ENCODE data around the gene DLK1.

Gene DLK1

DNA sequence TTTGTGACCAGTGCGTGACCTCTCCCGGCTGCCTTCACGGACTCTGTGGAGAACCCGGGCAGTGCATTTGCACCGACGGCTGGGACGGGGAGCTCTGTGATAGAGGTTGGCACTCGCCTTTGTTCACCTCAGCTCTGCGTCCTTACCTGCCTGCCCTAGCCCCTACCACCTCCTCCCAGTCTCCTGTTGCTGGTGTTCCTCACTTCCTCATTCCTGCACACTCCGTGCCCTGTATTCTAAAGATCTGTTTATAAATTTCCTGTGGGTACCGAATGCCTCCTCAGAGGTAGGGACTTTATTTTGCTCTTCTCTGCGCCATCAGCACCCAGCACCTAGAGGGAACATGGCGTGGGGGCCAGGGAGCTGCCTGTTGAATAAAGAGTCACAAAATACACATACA lies 2.3 kb downstream of the DLK1 start:
- Histone ChIP-seq H3K9me3 (ENCODE audit: control insufficient read depth, insufficient read depth, low read length) (no peaks in the 10 kb centered on the region), H3K9ac (ENCODE audit: low read depth, low read length) (no peak overlapping the region), H3K36me3 (ENCODE audit: insufficient read depth, low read length) (no peaks in the 10 kb centered on the region), H3K4me1 (ENCODE audit: insufficient read depth, low read length) (no peaks in the 10 kb centered on the region; the same call in 1 of the 2 replicates)

DNA sequence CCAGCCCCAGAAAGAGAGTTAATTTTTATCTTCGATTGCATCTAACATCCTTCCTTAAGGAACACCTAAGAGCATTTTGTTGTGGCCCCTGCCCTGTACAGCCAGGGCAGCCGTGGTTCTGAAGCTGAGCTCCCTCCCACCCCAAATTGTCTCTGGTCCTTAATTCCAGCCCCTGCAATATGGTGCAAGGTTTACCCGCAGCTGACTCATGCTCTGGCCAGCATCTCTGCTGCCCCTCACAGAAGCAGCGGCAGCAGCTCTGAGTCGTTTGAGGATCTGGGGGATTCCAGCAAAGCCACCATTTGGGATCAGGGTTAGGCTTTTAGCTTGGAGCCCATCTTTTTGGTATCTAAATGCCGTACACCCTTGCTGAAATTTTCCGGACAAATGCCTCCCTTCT lies 3.3 kb downstream of the DLK1 start:
- H3K9me3 ChIP-seq (ENCODE audit: control insufficient read depth, insufficient read depth, low read length): no peaks in the 10 kb centered on the region
- H3K4me1 ChIP-seq (ENCODE audit: insufficient read depth, low read length): no peaks in the 10 kb centered on the region; the same call in 1 of the 2 replicates
- no peaks in the 10 kb centered on the region for H3K36me3 ChIP-seq (ENCODE audit: insufficient read depth, low read length)
- no peak overlapping the region for H3K9ac ChIP-seq (ENCODE audit: low read depth, low read length)

- H3K9ac ChIP-seq (ENCODE audit: low read depth, low read length): no peak overlapping the region
- H3K4me1 ChIP-seq (ENCODE audit: insufficient read depth, low read length): no peaks in the 10 kb centered on the region; the same call in 1 of the 2 replicates
- H3K36me3 ChIP-seq (ENCODE audit: insufficient read depth, low read length): no peaks in the 10 kb centered on the region
- H3K9me3 ChIP-seq (ENCODE audit: control insufficient read depth, insufficient read depth, low read length): no peaks in the 10 kb centered on the region
Measured at GRCh38 chr14:100730581-100730980, 3.9 kb downstream of the DLK1 start.

DNA sequence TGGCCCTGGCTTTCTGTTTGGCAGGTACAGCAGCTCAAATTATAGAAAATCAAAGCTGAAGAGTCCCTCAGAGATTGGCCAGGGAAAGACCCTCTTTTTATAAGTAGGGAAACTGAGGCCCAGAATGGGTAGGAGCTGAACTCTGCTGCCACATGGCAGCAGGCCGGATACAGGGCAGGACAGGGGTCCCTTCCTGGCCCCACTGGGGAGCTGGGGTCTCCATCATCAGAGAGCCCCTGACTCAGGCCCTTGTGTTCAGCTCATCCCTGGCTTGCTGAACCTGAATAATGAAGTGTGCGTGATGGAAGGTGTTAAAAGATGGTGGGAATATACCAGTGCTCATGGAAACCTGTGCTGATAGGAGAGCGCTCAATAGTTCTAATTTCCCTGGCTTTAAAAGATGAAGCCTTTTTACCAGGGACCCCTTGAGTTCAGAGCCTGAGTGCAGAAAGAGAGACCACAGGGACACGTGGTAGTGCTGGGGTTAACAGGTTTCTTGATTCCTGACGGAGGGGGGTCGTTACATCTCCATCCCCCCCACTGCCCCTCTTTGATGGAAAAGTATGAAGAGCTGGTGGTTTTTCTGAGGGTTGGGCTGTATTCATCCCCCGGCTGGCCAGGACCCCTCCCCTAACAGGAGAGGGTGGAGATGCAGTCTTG lies 4.4 kb downstream of the DLK1 start:
- H3K9me3 ChIP-seq (ENCODE audit: control insufficient read depth, insufficient read depth, low read length): no peaks in the 10 kb centered on the region
- H3K4me1 ChIP-seq (ENCODE audit: insufficient read depth, low read length): no peaks in the 10 kb centered on the region; the same call in 1 of the 2 replicates
- H3K36me3 ChIP-seq (ENCODE audit: insufficient read depth, low read length): no peaks in the 10 kb centered on the region
- no peak overlapping the region for H3K9ac ChIP-seq (ENCODE audit: low read depth, low read length)

DNA sequence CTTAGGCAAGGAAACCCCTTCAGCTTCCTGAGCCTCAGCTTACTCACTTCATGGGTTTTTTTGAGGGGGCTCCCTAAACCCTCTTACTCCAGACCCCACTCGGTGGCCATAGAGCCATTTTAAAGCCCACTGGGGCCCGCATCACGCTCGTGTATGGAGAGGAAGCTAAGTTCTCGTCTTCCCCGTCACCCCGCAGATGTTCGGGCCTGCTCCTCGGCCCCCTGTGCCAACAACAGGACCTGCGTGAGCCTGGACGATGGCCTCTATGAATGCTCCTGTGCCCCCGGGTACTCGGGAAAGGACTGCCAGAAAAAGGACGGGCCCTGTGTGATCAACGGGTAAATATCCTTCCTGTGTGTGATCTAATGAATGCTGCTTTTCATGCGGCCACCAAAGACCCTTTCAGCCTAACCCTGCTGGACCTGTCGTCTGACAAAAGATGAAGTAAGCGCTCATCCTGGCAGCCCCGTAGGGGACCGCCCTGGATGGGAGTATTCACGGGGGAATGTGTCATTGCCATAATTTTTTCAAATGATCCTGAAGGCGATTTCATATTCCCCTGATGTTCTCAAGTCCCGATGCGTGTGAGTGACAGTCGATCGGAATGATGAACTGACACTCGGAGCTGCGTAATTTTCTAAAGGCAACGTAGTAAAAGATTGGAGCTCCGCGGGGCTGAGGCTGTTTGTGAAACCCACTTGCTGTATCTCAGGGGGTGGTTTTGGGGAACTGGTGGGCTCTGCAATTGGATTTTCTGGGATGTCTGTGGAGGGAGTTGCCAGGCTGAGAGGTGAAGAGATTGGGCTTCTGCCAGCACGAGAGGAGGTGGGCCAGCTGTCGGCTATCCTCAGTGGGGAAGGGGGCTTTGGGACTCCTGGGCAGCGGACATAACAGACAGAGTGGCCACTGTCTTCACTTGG lies 5.4 kb downstream of the DLK1 start:
- H3K9ac ChIP-seq (ENCODE audit: low read depth, low read length): no peak overlapping the region
- no peaks in the 10 kb centered on the region for H3K36me3 ChIP-seq (ENCODE audit: insufficient read depth, low read length)
- H3K4me1 ChIP-seq (ENCODE audit: insufficient read depth, low read length): no peaks in the 10 kb centered on the region; the same call in 1 of the 2 replicates
- no peaks in the 10 kb centered on the region for H3K9me3 ChIP-seq (ENCODE audit: control insufficient read depth, insufficient read depth, low read length)

DNA sequence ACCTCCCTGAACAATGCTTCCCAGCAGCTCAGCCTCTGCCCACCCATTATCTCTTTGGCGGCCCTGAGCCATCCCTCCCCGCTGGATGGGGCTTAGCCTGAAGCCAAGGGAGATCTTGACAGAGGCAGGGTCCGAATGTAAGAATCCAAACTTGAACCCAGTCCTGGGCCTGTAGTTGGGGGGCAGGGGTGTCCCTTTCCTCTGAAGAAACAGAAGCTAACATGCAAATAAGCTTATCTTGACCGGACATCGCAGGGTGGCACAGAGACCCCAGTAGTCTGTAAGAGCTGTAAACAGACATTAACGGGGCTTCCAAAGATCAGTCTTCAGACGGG lies 6.0 kb downstream of the DLK1 start:
- Histone ChIP-seq H3K4me1 (ENCODE audit: insufficient read depth, low read length) (no peaks in the 10 kb centered on the region; the same call in 1 of the 2 replicates), H3K9ac (ENCODE audit: low read depth, low read length) (no peak overlapping the region), H3K36me3 (ENCODE audit: insufficient read depth, low read length) (no peaks in the 10 kb centered on the region), H3K9me3 (ENCODE audit: control insufficient read depth, insufficient read depth, low read length) (no peaks in the 10 kb centered on the region)

DNA sequence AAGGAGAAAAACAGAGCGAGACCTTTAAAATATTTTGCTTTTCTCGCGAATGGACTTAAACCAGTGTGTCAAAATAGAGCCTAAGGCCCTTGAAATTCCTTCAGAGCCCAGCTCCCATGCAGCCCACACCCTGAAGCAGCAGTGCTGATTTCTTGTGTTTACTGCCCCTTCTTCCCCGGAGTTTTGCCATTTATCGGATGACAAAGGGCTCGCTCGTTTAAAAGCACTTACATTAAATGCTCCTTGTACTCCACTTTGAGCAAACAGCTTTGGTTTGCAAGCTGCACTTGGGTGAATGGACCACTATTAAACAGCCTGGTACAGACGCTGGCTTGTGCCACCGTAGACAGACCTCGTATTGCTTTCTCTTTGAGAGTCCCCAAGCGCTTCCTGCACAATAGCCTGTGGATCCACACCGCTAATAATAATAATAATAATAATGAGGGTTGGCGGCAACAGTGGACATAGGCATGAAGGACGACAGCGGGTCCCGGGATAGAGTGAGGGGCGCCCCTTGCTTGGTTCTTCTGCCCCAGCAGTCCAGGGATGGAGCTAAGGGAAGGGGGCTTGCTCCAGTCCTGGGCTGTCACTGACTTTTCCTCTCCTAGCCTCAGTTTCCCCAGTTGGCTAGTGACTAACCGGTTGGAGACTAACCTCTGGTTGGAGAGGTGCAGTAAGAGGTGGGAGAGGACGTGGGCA lies 6.6 kb downstream of the DLK1 start:
- no peaks in the 10 kb centered on the region; the same call in 1 of the 2 replicates for H3K4me1 ChIP-seq (ENCODE audit: insufficient read depth, low read length)
- no peaks in the 10 kb centered on the region for H3K36me3 ChIP-seq (ENCODE audit: insufficient read depth, low read length)
- no peak overlapping the region for H3K9ac ChIP-seq (ENCODE audit: low read depth, low read length)
- H3K9me3 ChIP-seq (ENCODE audit: control insufficient read depth, insufficient read depth, low read length): no peaks in the 10 kb centered on the region

- H3K36me3 ChIP-seq (ENCODE audit: insufficient read depth, low read length): no peaks in the 10 kb centered on the region
- no peaks in the 10 kb centered on the region; the same call in 1 of the 2 replicates for H3K4me1 ChIP-seq (ENCODE audit: insufficient read depth, low read length)
- no peaks in the 10 kb centered on the region for H3K9me3 ChIP-seq (ENCODE audit: control insufficient read depth, insufficient read depth, low read length)
- no peak overlapping the region for H3K9ac ChIP-seq (ENCODE audit: low read depth, low read length)
Measured at GRCh38 chr14:100734031-100734990, 7.6 kb downstream of the DLK1 start.

GRCh38 chr14:100735271-100735670 lies 8.6 kb downstream of the DLK1 start:
- Histone ChIP-seq H3K4me1 (ENCODE audit: insufficient read depth, low read length) (no peaks in the 10 kb centered on the region; the same call in 1 of the 2 replicates), H3K36me3 (ENCODE audit: insufficient read depth, low read length) (no peaks in the 10 kb centered on the region), H3K9ac (ENCODE audit: low read depth, low read length) (no peak overlapping the region)

DNA sequence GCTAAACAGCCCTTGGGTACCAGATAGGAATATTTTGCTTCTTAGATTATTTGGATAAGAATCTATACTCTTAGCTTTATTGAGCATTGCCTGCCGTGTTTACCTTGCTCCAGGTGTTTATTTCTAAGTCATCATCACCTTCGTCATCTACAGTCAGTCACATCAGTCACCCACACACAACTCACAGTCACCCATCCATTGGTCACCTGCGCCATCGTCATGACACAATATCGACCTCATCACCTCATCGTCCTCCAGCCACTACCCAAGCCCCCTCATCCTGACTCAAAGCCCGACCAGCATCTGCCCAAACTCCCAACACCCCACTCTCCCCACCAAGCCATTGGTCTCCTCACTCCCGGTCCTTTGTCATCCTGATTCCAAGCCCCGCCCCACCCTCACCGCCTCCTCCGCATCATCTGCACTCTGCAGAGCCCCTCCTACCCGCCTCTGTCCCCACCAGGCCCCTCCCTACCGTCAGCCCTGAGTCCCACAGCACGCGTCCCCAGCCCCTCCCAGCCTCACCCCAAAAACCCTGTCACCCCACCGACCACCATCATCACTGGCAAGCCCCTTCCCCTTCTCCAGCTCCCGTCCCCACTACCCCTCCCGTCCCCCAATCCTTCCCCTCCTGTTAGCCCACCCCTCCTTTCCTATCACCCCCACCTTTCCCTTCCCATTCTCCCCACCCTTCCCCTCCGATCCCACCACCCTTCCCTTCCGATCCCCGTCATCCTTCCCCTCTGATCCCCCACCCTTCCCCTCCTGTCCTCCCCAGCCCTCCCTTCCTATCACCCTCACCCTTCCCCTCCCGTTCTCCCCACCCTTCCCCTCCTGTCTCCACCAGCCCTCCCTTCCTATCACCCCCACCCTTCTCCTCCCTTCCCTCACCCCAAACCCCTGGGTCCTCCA lies 9.8 kb downstream of the DLK1 start:
- no peaks in the 10 kb centered on the region for H3K36me3 ChIP-seq (ENCODE audit: insufficient read depth, low read length)

More at GRCh38 chr14:100735271-100735670, 8.6 kb downstream of the DLK1 start:
- no peaks in the 10 kb centered on the region for H3K9me3 ChIP-seq (ENCODE audit: control insufficient read depth, insufficient read depth, low read length)

DNA sequence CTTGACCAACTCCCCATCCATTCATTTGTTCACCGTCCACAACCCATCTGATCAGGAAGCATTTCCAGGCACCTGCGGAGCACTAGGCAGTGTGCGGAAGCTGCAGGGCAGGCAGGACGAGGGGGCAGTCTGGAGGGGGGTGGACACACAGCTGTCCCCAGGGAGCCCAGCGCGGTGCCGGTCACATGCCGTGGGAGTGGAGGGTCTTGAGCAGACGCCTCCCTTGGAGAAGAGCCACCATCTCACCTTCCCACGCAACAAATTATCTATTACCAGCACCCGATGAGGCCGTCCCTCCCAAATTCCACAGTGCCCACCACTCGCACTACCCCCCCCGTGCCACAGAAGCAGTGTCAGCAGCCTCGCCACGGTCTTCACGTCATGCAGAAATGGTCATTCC lies 10.8 kb downstream of the DLK1 start:
- H3K9ac ChIP-seq (ENCODE audit: low read depth, low read length): no peak overlapping the region

More for the DNA sequence above, 9.8 kb downstream of the DLK1 start:
- no peaks in the 10 kb centered on the region for H3K4me1 ChIP-seq (ENCODE audit: insufficient read depth, low read length)
- no peaks in the 10 kb centered on the region for H3K9me3 ChIP-seq (ENCODE audit: control insufficient read depth, insufficient read depth, low read length)
- no peak overlapping the region for H3K9ac ChIP-seq (ENCODE audit: low read depth, low read length)

GRCh38 chr14:100738269-100738691 lies 11.6 kb downstream of the DLK1 start:
- Histone ChIP-seq H3K9ac (ENCODE audit: low read depth, low read length) (no peak overlapping the region), H3K4me1 (ENCODE audit: insufficient read depth, low read length) (no peaks in the 10 kb centered on the region), H3K36me3 (ENCODE audit: insufficient read depth, low read length) (no peaks in the 10 kb centered on the region), H3K9me3 (ENCODE audit: control insufficient read depth, insufficient read depth, low read length) (no peaks in the 10 kb centered on the region)

More for the DNA sequence above, 10.8 kb downstream of the DLK1 start:
- Histone ChIP-seq H3K9me3 (ENCODE audit: control insufficient read depth, insufficient read depth, low read length) (no peaks in the 10 kb centered on the region), H3K36me3 (ENCODE audit: insufficient read depth, low read length) (no peaks in the 10 kb centered on the region), H3K4me1 (ENCODE audit: insufficient read depth, low read length) (no peaks in the 10 kb centered on the region)

- no peaks in the 10 kb centered on the region for H3K36me3 ChIP-seq (ENCODE audit: insufficient read depth, low read length)
- H3K9ac ChIP-seq (ENCODE audit: low read depth, low read length): no peak overlapping the region
- no peaks in the 10 kb centered on the region for H3K4me1 ChIP-seq (ENCODE audit: insufficient read depth, low read length)
- no peaks in the 10 kb centered on the region for H3K9me3 ChIP-seq (ENCODE audit: control insufficient read depth, insufficient read depth, low read length)
Measured at GRCh38 chr14:100738704-100739131, 12.0 kb downstream of the DLK1 start.
